ENCODE results near the gene RBM20. TPM values are rescaled to one million over a fixed set of nuclear protein-coding genes. Genes with fewer than 3 reads are reported as not detected.

Gene RBM20
- total RNA-seq, 2 experiments from 2014 or later = 0.38 to 0.72 TPM

DNA sequence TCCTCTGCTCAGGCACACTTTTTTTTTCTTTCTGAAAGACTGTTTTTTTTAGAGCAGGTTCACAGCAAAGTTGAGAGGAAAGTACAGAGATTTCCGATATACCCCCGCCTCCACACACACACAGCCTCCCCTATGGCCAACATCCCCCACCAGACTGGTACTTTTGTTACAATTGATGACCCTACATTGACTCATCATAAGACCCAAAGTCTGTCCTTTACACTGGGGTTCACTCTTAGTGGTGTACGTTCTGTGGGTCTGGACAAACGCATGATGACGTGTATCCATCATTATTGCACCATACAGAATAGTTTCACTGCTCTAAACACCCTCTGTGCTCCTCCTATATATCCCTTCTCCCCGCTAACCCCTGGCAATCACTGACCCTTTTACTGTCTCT lies 107.7 kb downstream of the RBM20 start:
- peaks cover 25% of the 10 kb centered on the region for H3K36me3 Mint-ChIP-seq (ENCODE audit: low read depth)
- POLR2A ChIA-PET = no interaction called here
- no peaks in the 10 kb centered on the region for H3K27me3 Mint-ChIP-seq
- intact Hi-C loops (cut with micrococcal nuclease) = no loop called here
- ATAC-seq (peak; percentile 77), DNase-seq (peak; percentile 71)
- TF ChIP-seq, protein P1, sequence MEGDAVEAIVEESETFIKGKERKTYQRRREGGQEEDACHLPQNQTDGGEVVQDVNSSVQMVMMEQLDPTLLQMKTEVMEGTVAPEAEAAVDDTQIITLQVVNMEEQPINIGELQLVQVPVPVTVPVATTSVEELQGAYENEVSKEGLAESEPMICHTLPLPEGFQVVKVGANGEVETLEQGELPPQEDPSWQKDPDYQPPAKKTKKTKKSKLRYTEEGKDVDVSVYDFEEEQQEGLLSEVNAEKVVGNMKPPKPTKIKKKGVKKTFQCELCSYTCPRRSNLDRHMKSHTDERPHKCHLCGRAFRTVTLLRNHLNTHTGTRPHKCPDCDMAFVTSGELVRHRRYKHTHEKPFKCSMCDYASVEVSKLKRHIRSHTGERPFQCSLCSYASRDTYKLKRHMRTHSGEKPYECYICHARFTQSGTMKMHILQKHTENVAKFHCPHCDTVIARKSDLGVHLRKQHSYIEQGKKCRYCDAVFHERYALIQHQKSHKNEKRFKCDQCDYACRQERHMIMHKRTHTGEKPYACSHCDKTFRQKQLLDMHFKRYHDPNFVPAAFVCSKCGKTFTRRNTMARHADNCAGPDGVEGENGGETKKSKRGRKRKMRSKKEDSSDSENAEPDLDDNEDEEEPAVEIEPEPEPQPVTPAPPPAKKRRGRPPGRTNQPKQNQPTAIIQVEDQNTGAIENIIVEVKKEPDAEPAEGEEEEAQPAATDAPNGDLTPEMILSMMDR (IDR thresholded peaks at IDR 0.05) = no peak
- CTCF ChIA-PET = no interaction called here
- H3K9me3 Mint-ChIP-seq = peaks cover 28% of the 10 kb centered on the region
- peaks cover 75% of the 10 kb centered on the region for H3K4me1 Mint-ChIP-seq (ENCODE audit: low read depth)
- peak overlapping the region; percentile 86 for H3K27ac Mint-ChIP-seq
- peak overlapping the region; percentile 16 for H3K4me3 Mint-ChIP-seq

GRCh38 chr10:110753462-110753861 lies 109.3 kb downstream of the RBM20 start:
- TF ChIP-seq, protein P1 (IDR thresholded peaks at IDR 0.05) = no peak
- CTCF ChIA-PET = interaction anchor here (1.2 to 1.6 kb wide), 3 partner anchors 15 to 166 kb away, joined by 3 read pairs; partner anchors contain the start of genes BBIP1 and SHOC2
- Mint-ChIP-seq H3K27me3 (no peaks in the 10 kb centered on the region), H3K4me1 (ENCODE audit: low read depth) (peaks cover 61% of the 10 kb centered on the region), H3K4me3 (no peak overlapping the region), H3K9me3 (peaks cover 24% of the 10 kb centered on the region), H3K36me3 (ENCODE audit: low read depth) (peaks cover 21% of the 10 kb centered on the region), H3K27ac (peak overlapping the region; percentile 63)
- intact Hi-C loops (cut with micrococcal nuclease) = no loop called here
- POLR2A ChIA-PET = interaction anchor here (0.9 to 1.0 kb wide), 2 partner anchors 12 to 157 kb away, joined by 3 to 5 read pairs; no protein-coding TSS in a partner anchor
- DNase-seq (no peak), ATAC-seq (no peak)

DNA sequence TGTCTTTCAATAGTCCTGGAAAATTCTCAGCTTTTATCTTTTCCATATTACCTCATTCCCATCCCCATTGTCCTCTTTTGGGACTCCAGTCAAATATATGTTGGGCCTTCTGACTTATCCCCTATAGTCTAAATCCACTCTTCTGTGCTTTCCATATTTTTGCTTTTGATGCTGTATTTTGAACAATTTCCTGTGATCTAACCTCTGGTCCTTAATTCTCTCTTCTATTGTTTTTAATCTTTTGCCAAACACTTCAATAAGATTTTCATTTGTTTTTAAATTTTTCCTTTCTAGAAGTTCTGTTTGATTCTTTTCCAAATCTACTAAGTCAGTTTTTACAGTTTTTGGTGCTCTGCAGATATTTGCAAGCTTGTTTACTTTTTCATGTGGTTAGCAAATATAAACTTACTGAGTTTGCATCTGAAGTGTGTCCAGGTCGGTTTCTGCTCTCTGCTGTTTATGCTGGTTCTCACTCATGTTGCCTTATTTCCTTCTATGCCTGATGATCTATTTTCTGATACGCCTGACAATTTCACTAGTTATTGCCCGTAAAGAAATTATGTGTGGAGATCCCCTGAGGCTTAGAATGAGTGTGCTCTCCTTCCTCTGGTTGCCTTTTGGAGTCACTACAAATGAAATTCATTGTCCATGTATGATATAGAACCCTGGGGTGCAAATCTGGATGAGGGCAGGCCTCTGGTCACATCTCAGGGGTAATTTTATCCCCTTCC lies 110.4 kb downstream of the RBM20 start:
- DNase-seq (no peak), ATAC-seq (no peak)
- H3K4me3 Mint-ChIP-seq = no peak overlapping the region
- H3K27me3 Mint-ChIP-seq = no peaks in the 10 kb centered on the region
- CTCF ChIA-PET = interaction anchor here (1.0 to 2.1 kb wide), 7 partner anchors 8 to 165 kb away, joined by 3 to 9 read pairs (median 3); partner anchors contain the start of genes BBIP1 and SHOC2
- intact Hi-C loops (cut with micrococcal nuclease) = no loop called here
- TF ChIP-seq, protein P1 (IDR thresholded peaks at IDR 0.05) = no peak
- H3K9me3 Mint-ChIP-seq = peaks cover 17% of the 10 kb centered on the region
- H3K36me3 Mint-ChIP-seq (ENCODE audit: low read depth) = peaks cover 14% of the 10 kb centered on the region
- POLR2A ChIA-PET = interaction anchor here (0.9 kb wide), 1 partner anchor 156 kb away, joined by 3 read pairs; no protein-coding TSS in a partner anchor
- peak overlapping the region; percentile 58 for H3K27ac Mint-ChIP-seq
- H3K4me1 Mint-ChIP-seq (ENCODE audit: low read depth) = peaks cover 54% of the 10 kb centered on the region

DNA sequence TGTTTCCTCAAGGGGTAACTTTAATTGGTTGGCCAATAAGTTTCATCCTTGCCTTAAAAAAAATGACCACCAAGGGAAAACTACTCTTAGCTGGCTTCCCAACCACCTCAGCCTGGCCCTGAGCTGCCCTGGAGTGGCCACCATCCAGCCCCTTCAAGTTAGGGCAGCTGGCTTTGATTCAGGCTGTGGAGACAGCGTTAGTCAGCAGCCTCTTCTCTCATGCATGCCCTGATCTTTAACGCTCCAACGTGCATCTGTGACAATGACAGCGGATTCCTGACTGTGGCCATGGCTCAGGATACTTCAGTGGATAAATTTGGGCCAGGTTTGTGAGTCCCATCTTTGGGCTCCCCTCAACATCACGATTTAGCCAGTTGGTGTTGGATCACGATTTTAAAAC lies 111.6 kb downstream of the RBM20 start:
- CTCF ChIA-PET = interaction anchor here (1.0 to 2.1 kb wide), 5 partner anchors 10 to 138 kb away, joined by 3 to 9 read pairs (median 5); no protein-coding TSS in a partner anchor

More for the DNA sequence above, 111.6 kb downstream of the RBM20 start:
- Mint-ChIP-seq H3K27ac (no peak overlapping the region), H3K9me3 (peaks cover 6% of the 10 kb centered on the region), H3K27me3 (no peaks in the 10 kb centered on the region), H3K4me3 (no peak overlapping the region), H3K4me1 (ENCODE audit: low read depth) (peaks cover 41% of the 10 kb centered on the region), H3K36me3 (ENCODE audit: low read depth) (peaks cover 1% of the 10 kb centered on the region)
- ATAC-seq (no peak), DNase-seq (no peak)
- TF ChIP-seq, protein P1 (IDR thresholded peaks at IDR 0.05) = no peak
- POLR2A ChIA-PET = interaction anchor here (1.0 to 1.2 kb wide), 2 partner anchors 17 to 188 kb away, joined by 3 read pairs; partner anchors contain the start of gene SMC3
- intact Hi-C loops (cut with micrococcal nuclease) = no loop called here
